ENCODE results near the gene COX17.

COX17 gene

DNA sequence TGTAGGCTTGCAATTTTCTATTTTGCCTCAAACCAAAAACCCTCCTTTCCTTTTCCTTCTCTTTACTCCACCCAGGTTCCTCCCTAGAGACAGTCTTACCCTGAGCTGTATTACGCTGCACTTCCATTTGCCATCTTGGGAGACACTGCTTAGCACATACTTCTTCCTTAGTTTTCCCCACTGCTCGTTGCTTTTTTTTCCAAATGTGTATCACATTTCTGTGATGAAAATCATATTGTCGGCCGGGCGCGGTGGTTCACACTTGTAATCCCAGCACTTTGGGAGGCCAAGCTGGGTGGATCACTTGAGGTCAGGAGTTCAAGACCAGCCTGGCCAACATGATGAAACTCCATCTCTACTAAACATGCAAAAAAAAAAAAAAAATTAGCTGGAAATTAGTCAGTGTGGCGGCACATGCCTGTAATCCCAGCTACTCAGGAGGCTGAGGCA, 46.3 kb downstream of the COX17 start:
- Histone ChIP-seq H3K4me1 (no peaks in the 10 kb centered on the region), H3K4me3 (no peak overlapping the region), H3K36me3 (replicated peaks) (no peaks in the 10 kb centered on the region), H3K27me3 (ENCODE audit: low read depth) (no peaks in the 10 kb centered on the region), H3K9me3 (no peaks in the 10 kb centered on the region)
- DNase-seq (ENCODE audit: low spot score in 2 of 2), result no peak
- in situ Hi-C loops (cut with MboI; ENCODE audit: low sequenced_read_pairs), result no loop called here

DNA sequence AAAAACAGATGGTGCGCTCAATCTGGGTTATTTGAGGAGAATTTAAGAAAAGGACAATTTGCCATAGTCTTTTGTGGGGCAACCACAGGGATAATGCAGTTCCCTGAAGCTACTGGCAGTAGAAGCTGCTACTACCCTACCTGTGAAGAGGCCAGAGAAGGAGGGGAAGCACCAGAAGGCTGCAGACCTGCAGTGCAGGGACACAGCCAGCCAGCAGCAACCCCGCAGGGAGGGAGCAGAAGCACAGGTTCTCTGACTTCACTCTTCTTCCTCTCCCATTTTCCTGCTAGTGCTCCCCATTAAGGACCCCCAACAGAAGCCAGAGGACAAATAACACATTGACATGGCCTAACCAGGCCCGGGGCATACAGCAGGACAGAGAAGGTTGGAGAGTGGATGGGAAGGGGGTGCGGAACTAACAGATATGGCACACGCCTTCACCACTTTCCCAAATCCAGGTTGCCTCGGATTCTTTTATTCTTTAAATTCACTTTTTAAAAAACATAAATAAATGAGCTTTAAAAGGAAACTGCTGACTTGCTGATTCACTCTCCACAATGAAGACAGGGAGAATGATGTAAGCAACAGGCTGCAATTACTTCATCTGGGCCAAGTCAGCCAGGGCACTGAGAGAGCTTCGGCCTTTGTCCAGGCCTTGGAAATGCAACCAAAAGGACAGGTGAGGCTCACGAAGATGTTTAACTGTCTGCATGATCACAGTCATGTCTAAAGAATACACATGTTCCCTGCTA, 46.9 kb downstream of the COX17 start:
- no peaks in the 10 kb centered on the region for H3K9me3 ChIP-seq
- H3K36me3 ChIP-seq (replicated peaks), result no peaks in the 10 kb centered on the region
- H3K4me1 ChIP-seq, result no peaks in the 10 kb centered on the region
- H3K27me3 ChIP-seq (ENCODE audit: low read depth), result no peaks in the 10 kb centered on the region
- DNase-seq (ENCODE audit: low spot score in 2 of 2), result no peak
- in situ Hi-C loops (cut with MboI; ENCODE audit: low sequenced_read_pairs), result no loop called here
- no peak overlapping the region for H3K4me3 ChIP-seq

DNA sequence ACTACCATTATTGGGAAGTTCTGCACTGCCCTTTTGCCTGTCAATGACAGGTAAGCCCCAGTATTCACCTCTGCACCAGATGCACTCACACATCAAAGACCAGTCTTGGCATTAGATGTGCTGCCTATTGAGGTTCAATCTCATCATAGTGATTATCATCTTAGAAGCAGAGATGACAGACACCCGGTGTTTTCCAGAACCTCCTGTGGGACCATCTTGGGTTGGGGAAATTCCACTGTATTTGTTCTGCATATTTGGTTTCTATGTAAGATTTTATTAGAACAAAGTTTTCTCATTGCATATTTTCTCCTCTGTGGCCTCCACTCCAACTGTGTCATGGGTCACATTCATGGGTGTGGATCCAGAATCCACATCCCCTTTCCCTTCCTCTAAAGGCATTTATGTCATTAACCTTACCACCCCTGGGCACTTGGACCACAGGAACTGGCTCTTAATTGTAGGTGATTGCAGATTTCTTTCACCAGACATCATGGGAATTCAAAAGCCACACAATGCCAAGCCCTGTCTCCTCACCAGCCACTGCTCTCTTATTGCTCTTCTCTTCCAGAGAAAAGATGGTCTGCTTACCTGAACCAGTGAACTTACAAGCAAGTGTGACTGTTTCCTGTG, 48.3 kb downstream of the COX17 start:
- H3K27me3 ChIP-seq (ENCODE audit: low read depth), result no peaks in the 10 kb centered on the region
- H3K4me1 ChIP-seq, result no peaks in the 10 kb centered on the region
- H3K9me3 ChIP-seq, result no peaks in the 10 kb centered on the region
- H3K36me3 ChIP-seq (replicated peaks), result no peaks in the 10 kb centered on the region
- in situ Hi-C loops (cut with MboI; ENCODE audit: low sequenced_read_pairs), result no loop called here
- H3K4me3 ChIP-seq, result no peak overlapping the region
- no peak for DNase-seq (ENCODE audit: low spot score in 2 of 2)

DNA sequence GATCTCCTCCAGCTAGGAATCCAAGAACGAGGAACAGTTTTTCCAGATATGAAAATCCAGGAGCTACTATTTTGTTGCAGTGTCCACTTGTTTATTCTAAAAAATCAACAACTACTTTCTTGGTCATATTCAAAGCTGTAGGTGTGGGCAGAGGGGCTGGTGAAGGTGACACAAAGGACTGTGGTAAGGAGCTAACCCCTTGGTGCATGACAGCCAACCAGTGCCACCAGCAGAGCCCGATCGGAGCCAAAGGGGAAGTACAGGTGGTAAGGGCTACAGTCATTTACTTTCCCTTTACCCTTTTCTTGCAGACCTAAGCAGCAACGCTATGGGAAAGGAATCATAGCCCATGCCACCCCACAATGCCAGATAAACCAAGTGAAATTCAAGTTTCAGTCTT, 48.8 kb downstream of the COX17 start:
- no peaks in the 10 kb centered on the region for H3K9me3 ChIP-seq
- in situ Hi-C loops (cut with MboI; ENCODE audit: low sequenced_read_pairs), result no loop called here
- no peaks in the 10 kb centered on the region for H3K36me3 ChIP-seq (replicated peaks)
- no peaks in the 10 kb centered on the region for H3K4me1 ChIP-seq
- no peaks in the 10 kb centered on the region for H3K27me3 ChIP-seq (ENCODE audit: low read depth)
- H3K4me3 ChIP-seq, result no peak overlapping the region
- DNase-seq (ENCODE audit: low spot score in 2 of 2), result no peak

DNA sequence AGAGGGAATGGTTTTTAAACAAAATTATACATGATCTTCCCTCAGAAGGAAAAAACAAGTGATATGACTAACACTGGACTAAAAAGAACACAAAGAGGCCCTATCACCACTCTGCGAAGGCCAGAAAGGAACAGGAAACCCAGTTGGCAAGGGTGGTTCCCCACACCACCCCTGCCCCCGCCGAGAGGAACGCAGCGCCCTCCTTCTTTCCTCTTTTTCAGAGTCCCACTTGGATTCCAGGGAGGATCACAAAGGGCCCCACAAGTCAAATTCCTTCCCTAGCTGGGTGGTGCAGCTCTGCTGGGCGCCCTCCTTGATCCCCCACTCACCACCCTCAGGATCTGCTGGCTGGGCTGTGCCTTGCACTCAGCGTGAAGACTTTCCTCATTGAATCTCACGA, 49.7 kb downstream of the COX17 start:
- H3K27me3 ChIP-seq (ENCODE audit: low read depth), result no peaks in the 10 kb centered on the region
- DNase-seq (ENCODE audit: low spot score in 2 of 2), result no peak
- H3K9me3 ChIP-seq, result no peaks in the 10 kb centered on the region
- H3K36me3 ChIP-seq (replicated peaks), result no peaks in the 10 kb centered on the region
- H3K4me3 ChIP-seq, result no peak overlapping the region
- in situ Hi-C loops (cut with MboI; ENCODE audit: low sequenced_read_pairs), result no loop called here
- no peaks in the 10 kb centered on the region for H3K4me1 ChIP-seq

DNA sequence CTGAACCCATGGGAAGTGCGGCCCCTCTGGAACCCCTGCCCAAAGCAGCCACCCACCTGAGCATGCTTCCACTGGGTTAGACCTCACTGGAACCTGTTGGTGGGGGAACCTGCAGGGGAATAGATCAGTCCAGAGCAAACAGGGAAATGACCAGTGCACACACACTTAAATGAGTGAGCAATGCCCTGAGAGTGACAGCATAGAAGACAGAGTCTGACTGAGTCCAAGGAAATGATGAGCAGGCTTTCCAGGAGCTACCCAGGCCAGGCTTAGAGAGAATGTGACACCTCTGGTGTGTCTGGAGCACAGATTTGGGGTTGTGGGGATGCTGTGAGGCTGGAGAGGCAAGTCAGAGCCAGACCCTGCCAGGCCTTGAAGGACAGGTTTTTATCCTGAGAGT, 51.0 kb downstream of the COX17 start:
- no peaks in the 10 kb centered on the region for H3K27me3 ChIP-seq (ENCODE audit: low read depth)
- in situ Hi-C loops (cut with MboI; ENCODE audit: low sequenced_read_pairs), result no loop called here
- no peak overlapping the region for H3K4me3 ChIP-seq
- no peaks in the 10 kb centered on the region for H3K4me1 ChIP-seq
- H3K36me3 ChIP-seq (replicated peaks), result no peaks in the 10 kb centered on the region
- DNase-seq (ENCODE audit: low spot score in 2 of 2), result no peak
- no peaks in the 10 kb centered on the region for H3K9me3 ChIP-seq

DNA sequence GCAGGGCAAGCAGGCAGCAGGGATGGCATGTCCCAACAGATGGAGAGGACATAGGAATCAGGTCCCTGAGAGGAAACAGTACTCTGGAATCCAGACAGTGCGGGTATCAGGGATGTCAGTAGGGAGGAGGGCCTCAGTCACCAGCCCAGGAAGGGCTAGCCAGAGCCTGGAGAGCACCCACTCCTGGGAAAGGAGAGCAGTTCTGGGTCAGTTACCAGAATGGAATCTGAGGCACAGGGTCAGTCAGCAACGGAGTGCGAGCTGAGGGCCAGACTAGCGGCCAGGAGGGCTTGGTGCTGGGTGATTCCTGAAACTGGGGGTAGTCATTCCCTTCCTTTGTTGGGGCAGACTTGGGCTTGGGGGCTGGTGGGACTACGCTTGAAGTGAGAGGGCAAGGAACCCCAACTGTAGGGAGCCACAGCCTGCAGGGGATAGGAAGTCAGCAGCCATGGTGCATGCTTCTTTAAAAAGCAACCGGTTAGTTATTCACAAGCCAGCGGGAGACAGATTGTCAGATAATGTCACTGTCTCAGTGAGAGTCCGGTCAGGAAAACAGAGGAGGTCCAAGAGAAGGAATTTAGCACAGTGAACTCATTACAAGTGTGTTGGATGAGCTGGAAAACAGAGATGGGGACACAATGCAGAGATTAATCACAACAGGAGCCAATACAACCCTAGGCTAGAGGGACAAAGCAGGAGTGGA, 51.6 kb downstream of the COX17 start:
- Histone ChIP-seq H3K36me3 (replicated peaks) (no peaks in the 10 kb centered on the region), H3K27me3 (ENCODE audit: low read depth) (no peaks in the 10 kb centered on the region), H3K9me3 (no peaks in the 10 kb centered on the region), H3K4me1 (no peaks in the 10 kb centered on the region), H3K4me3 (no peak overlapping the region)
- in situ Hi-C loops (cut with MboI; ENCODE audit: low sequenced_read_pairs), result no loop called here
- no peak for DNase-seq (ENCODE audit: low spot score in 2 of 2)

DNA sequence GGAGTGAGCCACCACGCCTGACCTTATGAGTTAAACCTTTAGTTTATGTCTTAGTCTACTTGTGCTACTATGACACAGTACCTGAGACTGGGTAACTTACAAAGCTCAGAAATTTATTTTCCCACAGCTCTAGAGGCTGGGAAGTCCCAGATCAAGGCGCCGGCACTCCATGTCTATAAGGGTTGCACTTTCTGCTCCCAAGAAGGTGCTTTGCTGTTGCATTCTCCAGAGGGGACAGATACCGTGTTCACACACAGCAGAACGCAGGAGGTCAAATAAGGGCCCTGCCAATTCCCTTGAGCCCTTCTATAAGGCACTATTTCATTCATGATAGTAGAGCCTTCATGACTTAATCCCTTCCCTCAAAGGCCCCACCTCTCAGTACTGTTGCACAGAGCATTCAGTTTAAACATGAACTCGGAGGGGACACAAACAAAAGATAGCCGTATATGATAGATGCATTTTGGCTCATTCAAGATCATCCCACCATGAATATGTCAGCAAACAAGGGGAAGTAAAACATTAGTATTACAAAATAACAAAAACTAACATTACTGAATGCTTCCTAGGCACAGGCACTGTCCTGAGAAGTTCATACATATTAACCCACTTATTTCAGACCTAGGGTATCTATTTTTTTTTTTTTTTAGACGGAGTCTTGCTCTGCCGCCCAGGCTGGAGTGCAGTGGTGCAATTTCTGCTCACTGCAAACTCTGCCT, 53.0 kb downstream of the COX17 start:
- DNase-seq (ENCODE audit: low spot score in 2 of 2), result no peak
- in situ Hi-C loops (cut with MboI; ENCODE audit: low sequenced_read_pairs), result no loop called here
- H3K9me3 ChIP-seq, result no peaks in the 10 kb centered on the region

DNA sequence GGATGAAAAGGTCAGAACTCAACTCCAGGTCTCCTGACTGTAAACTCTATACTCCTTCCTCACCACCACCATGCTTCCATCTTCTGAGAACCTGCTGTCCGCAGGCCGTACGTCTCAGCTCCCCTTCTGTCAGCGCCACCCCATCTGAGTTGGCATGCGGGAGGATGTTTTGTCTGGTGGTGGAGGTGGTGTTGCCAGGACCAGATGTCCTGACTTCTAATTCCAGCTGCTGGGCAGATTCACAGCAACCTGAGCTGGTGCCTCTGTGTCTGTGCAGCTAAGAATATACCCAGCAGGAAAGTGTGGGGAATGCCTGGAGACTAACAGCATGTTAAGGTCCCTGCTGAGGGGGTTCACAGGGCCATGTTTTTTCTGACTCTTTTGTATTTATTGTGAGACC, 56.3 kb downstream of the COX17 start:
- Histone ChIP-seq H3K4me1 (no peaks in the 10 kb centered on the region), H3K27me3 (ENCODE audit: low read depth) (no peaks in the 10 kb centered on the region), H3K9me3 (no peaks in the 10 kb centered on the region), H3K36me3 (replicated peaks) (no peaks in the 10 kb centered on the region), H3K4me3 (no peak overlapping the region)
- in situ Hi-C loops (cut with MboI; ENCODE audit: low sequenced_read_pairs), result no loop called here
- DNase-seq (ENCODE audit: low spot score in 2 of 2), result no peak

More for the DNA sequence above, 53.0 kb downstream of the COX17 start:
- H3K4me3 ChIP-seq, result no peak overlapping the region
- H3K4me1 ChIP-seq, result no peaks in the 10 kb centered on the region
- no peaks in the 10 kb centered on the region for H3K36me3 ChIP-seq (replicated peaks)
- H3K27me3 ChIP-seq (ENCODE audit: low read depth), result no peaks in the 10 kb centered on the region

Measured in HAP-1 (cell line).